ENCODE results near the gene GLRX.

Gene GLRX

DNA sequence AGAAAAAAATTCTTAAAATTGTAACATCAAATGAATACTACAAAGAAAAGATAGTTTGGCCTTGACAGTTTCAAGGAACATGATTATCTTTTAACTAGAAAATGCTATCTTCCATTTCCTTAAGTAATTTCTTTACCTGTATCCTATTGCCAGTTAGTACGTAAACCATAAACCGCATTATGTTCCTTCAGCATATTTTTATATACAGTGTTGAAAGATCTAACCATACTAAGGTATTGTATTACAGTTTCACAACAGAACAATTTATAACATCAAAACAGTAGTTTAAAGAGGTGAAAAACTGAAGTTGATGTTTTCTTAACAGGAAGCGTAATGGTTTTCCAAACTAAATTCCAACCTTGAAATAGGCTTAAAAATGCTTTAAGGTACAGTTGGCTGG, 45.1 kb downstream of the GLRX start:
- DNase-seq, result no peak

DNA sequence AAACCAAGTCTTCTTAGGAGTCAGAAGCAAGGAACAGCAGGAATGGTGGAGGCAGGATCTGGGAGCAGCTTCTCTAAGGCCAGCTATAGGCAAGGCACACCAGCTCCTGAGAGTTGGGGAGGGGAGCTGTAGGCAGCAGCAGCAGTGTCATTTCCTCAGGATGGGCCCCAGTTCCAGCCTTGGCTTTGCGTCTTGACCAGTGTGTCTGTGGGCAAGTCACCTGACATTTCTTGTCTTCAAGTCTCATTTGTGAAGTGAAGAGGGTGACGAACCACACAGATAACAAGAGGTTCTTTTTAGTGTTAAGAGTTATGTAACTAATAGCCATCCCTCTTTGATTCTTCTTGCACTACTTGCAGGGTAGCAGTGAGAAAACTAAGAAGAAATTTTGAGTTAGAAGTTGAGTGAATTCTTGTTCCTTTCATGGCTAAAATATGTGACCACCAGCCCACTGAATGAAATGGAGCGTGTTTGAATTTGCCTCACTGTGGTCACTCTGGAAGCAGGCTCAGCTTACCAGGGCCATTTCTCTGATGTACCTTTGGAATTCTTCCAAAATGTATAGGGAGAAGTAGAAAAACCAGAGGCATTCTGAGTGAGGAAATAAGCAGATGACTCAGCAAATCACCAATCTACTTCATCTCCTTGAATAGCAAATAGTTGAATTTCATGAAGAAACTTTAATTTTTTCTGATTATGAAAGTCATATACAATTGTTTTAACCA, 49.0 kb downstream of the GLRX start:
- DNase-seq, result no peak

DNA sequence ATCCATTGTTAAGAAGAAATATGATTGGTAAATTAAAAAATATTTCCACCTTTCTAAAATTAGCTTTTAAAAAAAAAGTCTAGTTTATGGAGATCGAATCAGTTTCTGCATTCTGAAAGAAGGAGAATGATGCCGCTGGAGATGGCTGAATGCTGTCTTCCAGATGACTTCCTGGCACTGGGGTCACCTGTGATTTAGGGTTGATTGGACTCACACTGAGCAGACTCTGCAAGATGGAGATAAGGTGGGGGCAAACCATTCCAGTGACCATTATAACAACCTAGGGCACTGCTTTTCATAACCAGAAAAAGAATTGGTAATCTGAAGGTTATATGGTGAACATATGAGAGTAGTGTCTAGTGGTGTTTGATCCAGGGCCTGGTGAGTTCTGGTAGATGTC, 50.6 kb downstream of the GLRX start:
- no peak for DNase-seq

DNA sequence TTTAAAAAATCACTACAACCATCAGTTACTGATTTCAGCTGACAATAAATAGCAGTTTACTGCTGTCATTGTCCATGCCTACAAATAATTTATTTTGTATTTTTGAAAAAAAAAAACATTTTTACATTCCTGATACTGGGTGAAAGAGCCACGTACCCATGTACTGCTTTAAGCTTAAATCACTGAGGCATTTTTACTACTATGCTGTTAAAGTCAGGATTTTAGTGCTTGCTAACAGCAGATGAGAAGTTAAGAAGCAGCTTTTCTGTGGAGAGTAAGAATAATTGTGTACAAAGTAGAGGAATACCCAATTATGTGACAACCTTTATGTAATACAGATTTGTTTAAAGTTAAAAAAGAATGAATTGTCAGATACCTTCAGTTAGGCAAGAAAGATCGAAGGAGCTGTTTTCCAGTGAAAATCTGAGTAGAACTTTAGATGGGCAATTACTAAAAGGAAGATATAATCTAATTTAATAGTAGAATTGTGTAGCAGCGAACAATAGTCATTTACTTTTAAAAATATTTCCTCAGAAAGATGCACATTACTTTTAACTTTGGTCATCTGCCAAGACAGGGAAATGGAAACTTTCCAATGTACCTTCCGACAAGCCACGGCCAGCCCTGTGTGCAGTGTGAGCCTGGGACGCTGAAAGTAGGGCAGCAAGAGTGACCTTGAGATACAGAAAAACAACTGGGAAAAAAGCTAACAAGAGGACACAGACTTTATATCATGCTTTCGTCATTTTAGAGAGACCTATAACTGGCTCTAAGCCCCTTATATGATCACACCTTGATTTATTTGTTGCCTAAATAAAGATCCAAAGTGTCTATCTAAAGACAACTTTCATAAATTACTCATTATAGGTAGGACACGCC, 51.5 kb downstream of the GLRX start:
- DNase-seq, result no peak

DNA sequence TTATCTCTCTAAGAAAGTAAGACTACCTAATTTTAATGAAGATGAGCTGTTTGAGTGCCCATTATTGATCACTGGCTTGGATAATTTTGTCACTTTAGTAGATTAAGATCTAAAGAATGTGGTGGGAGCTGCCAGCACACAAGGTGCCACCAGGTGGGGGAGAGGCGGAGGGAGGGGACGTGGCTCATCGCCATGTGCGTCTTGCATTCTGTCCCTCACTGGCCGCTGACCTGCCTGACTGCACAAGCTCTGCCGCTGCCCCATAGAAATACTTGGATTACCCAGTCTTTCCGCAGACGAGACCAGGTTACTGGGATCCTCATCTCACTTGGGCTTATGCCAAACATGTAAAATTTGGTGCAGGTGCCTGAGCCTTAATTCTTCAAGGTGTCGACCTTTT, 53.8 kb downstream of the GLRX start:
- DNase-seq, result no peak

DNA sequence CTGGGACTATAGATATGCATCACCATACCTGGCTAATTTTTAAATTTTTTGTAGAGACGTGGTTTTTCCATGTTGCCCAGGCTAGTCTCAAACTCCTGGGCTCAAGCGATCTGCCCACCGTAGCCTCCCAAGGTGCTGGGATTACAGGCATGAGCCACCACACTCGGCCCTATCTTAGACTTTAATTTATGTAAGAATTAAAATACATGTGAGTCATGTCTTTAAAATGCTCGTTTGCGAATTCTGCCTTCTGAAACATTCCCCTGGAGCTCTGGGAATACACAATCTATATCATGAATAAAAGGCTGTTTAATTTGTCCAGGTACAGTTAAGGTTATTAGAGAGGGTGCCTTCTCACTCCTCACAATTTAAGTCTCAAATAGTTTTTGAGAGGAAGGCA, 58.6 kb downstream of the GLRX start:
- DNase-seq, result no peak
